OCI-LY3 (cell line): ENCODE results near the gene CITED4.

Experiments
- H2AFZ ChIP-seq: fragments of 200-600, 300-600 bp; shearing (Covaris generic); 2 replicates; pipeline ENCODE4 v1.6.0; 2014; ENCODE audit warnings: antibody characterized with exemption, low read depth, low read length
- H3K27ac ChIP-seq: fragments of 200-600, 300-600 bp; sonication (generic); 2 replicates; pipeline ENCODE4 v1.5.1; 2014; ENCODE audit warnings: mild to moderate bottlenecking, low read length, moderate library complexity, mixed read lengths
- H3K27me3 ChIP-seq: fragments of 200-600, 300-600 bp; sonication (generic); 2 replicates; pipeline ENCODE4 v1.6.1; 2014; ENCODE audit warnings: low read depth, low read length, mixed read lengths
- H3K36me3 ChIP-seq: fragments of 200-600, 300-600 bp; sonication (generic); replicated peaks from 2 replicates; pipeline ENCODE3; 2014; ENCODE audit warnings: low read depth, low read length, mixed read lengths
- H3K4me1 ChIP-seq: fragments of 300-600, 200-600 bp; sonication (generic); 2 replicates; pipeline ENCODE4 v1.6.1; 2014; ENCODE audit warnings: low read length, mixed read lengths
- H3K4me2 ChIP-seq: fragments of 200-600, 300-600 bp; sonication (generic); 2 replicates; pipeline ENCODE4 v1.6.1; 2014; ENCODE audit warnings: low read length, mixed read lengths
- H3K4me3 ChIP-seq: fragments of 300-600, 200-600 bp; sonication (generic); 2 replicates; pipeline ENCODE4 v1.5.1; 2014; ENCODE audit warnings: antibody characterized with exemption, mild to moderate bottlenecking, low read length, moderate library complexity
- H3K79me2 ChIP-seq: fragments of 300-600, 200-600 bp; shearing (Covaris generic); 2 replicates; pipeline ENCODE4 v1.6.1; 2014; ENCODE audit warnings: mild to moderate bottlenecking, low read length, mixed read lengths
- H3K9ac ChIP-seq: fragments of 300-600, 200-600 bp; shearing (Covaris generic); 2 replicates; pipeline ENCODE4 v1.6.0; 2014; ENCODE audit warnings: mild to moderate bottlenecking, low read length, moderate library complexity
- H3K9me3 ChIP-seq: fragments of 200-600, 300-600 bp; shearing (Covaris generic); 2 replicates; pipeline ENCODE4 v1.6.1; 2014; ENCODE audit warnings: low read length, mixed read lengths; ENCODE audit not compliant: insufficient read depth
- H4K20me1 ChIP-seq: fragments of 200-600, 300-600 bp; sonication (generic); 2 replicates; pipeline ENCODE4 v1.6.1; 2016; ENCODE audit warnings: low read length, mixed read lengths; ENCODE audit not compliant: insufficient read depth
- EZH2phosphoT487 ChIP-seq: fragments of 200-600 bp; shearing (Covaris generic); IDR thresholded peaks from 2 replicates; pipeline ENCODE4 v1.6.1; 2018; ENCODE audit warnings: antibody characterized with exemption, mixed run types, low read depth
- TF ChIP-seq, protein P1 (sequence below): fragments of 200-600, 300-600 bp; sonication (generic); IDR thresholded peaks from 2 replicates; pipeline ENCODE4 v1.5.1; 2014; ENCODE audit warnings: antibody characterized with exemption, low read length, low read depth

Gene CITED4

DNA sequence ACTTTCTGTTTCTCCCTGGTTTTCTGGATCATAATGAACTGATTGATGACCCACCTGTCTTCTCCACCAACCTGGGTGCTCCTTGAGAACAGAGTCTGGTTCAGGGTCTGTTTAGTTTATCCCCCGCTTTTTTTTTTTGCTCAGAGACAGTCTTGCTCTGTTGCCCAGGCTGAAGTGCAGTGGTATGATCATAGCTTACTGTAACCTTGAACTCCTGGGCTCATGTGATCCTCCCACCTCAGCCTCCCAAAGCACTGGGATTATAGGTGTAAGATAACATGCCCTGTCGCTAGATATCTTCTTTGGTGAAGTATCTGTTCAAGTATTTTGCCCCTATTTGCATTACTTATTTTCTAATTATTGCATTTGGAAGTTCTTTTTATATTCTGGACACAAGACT lies 30.2 kb upstream of the CITED4 start:
- no peak overlapping the region for H2AFZ ChIP-seq
- H3K36me3 ChIP-seq: no peaks in the 10 kb centered on the region
- no peak overlapping the region for H3K9ac ChIP-seq
- H3K4me3 ChIP-seq: no peak overlapping the region
- 0 out of 2 replicates have a peak, but pooled peaks cover 5% of the 10 kb centered on the region for H3K9me3 ChIP-seq
- H3K79me2 ChIP-seq: no peaks in the 10 kb centered on the region
- no peak for TF ChIP-seq EZH2phosphoT487
- no peaks in the 10 kb centered on the region for H3K27me3 ChIP-seq
- no peaks in the 10 kb centered on the region for H3K4me1 ChIP-seq
- no peak overlapping the region for H3K4me2 ChIP-seq
- no peak overlapping the region for H3K27ac ChIP-seq
- H4K20me1 ChIP-seq: no peaks in the 10 kb centered on the region

DNA sequence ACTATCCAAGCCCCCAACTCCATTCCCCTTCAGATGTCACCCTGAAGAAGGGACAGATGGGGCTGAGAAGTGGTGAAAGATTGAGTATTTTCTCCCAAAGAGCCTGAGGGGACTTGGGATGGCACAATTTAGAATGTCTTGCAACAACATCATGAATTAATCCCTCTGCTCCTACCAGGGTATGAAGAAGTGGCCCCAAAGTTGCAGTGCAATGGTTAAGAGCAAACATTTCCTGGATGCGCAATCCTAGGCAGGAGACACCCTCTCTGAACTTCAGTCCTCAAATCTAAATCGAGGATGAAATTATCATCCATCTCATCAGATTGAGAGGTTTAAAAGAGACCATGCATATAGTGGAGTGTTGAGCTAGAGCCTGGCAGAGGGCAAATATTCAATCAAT lies 28.6 kb upstream of the CITED4 start:
- no peak overlapping the region for H3K9ac ChIP-seq
- TF ChIP-seq, protein P1, sequence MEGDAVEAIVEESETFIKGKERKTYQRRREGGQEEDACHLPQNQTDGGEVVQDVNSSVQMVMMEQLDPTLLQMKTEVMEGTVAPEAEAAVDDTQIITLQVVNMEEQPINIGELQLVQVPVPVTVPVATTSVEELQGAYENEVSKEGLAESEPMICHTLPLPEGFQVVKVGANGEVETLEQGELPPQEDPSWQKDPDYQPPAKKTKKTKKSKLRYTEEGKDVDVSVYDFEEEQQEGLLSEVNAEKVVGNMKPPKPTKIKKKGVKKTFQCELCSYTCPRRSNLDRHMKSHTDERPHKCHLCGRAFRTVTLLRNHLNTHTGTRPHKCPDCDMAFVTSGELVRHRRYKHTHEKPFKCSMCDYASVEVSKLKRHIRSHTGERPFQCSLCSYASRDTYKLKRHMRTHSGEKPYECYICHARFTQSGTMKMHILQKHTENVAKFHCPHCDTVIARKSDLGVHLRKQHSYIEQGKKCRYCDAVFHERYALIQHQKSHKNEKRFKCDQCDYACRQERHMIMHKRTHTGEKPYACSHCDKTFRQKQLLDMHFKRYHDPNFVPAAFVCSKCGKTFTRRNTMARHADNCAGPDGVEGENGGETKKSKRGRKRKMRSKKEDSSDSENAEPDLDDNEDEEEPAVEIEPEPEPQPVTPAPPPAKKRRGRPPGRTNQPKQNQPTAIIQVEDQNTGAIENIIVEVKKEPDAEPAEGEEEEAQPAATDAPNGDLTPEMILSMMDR: no peak
- TF ChIP-seq EZH2phosphoT487: no peak
- no peak overlapping the region for H2AFZ ChIP-seq
- no peaks in the 10 kb centered on the region for H3K27me3 ChIP-seq
- H3K4me3 ChIP-seq: no peak overlapping the region
- H3K36me3 ChIP-seq: no peaks in the 10 kb centered on the region
- H3K4me1 ChIP-seq: no peaks in the 10 kb centered on the region; the same call in 1 of the 2 replicates
- H3K27ac ChIP-seq: no peak overlapping the region
- no peaks in the 10 kb centered on the region for H3K79me2 ChIP-seq
- no peak overlapping the region for H3K4me2 ChIP-seq
- no peaks in the 10 kb centered on the region for H4K20me1 ChIP-seq
- H3K9me3 ChIP-seq: 0 out of 2 replicates have a peak, but pooled peaks cover 5% of the 10 kb centered on the region

DNA sequence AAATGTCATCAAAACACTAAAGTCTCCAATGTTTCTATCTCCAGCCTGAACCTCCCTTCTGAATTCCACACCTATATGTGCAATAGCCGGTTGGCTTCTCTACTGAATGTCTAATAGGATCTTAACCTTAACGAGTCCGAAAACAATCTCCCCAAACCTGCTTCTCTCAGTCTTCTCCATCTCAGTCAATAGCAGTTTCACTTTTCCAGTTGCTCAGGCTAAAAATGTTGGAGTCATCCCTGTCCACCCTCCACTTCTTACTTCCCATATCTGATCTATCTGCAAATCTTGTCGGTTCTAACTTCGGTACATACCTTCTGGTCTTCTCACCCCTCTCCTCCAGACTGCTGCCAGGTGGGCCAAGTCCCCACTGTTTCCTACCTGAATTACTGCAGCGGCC lies 25.5 kb upstream of the CITED4 start:
- TF ChIP-seq, protein P1: no peak
- TF ChIP-seq EZH2phosphoT487: no peak
- H3K27me3 ChIP-seq: no peaks in the 10 kb centered on the region
- no peak overlapping the region for H3K4me2 ChIP-seq
- H2AFZ ChIP-seq: no peak overlapping the region
- H3K27ac ChIP-seq: no peak overlapping the region
- H3K4me3 ChIP-seq: no peak overlapping the region
- no peaks in the 10 kb centered on the region for H3K79me2 ChIP-seq
- H3K9ac ChIP-seq: no peak overlapping the region
- no peaks in the 10 kb centered on the region for H4K20me1 ChIP-seq
- H3K9me3 ChIP-seq: no peaks in the 10 kb centered on the region
- no peaks in the 10 kb centered on the region; the same call in 1 of the 2 replicates for H3K4me1 ChIP-seq
- no peaks in the 10 kb centered on the region for H3K36me3 ChIP-seq

DNA sequence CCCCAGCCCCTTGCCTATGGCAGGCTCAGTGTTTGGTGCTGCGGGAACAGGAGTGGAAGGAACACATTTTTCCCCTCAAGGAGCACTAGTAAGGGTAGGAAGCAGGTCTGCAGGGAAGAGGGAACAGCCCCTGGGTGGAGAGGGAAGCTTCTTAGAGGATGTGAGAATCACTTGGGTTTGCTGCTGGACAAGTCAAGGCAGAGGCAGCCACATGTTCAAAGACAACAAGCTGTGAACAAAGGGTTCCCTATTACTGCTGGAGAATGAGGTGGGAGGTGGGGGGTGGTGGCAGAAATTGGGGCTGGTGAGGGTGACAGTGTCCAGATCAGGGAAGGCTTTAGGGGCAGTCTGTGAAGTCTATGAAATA lies 24.8 kb upstream of the CITED4 start:
- Histone ChIP-seq H3K79me2 (no peaks in the 10 kb centered on the region), H3K4me2 (no peak overlapping the region), H3K4me3 (no peak overlapping the region), H3K36me3 (no peaks in the 10 kb centered on the region), H3K27me3 (no peaks in the 10 kb centered on the region), H3K27ac (no peak overlapping the region), H3K4me1 (no peaks in the 10 kb centered on the region; the same call in 1 of the 2 replicates), H3K9ac (no peak overlapping the region), H2AFZ (no peak overlapping the region), H3K9me3 (no peaks in the 10 kb centered on the region), H4K20me1 (no peaks in the 10 kb centered on the region)
- no peak for TF ChIP-seq EZH2phosphoT487
- TF ChIP-seq, protein P1: no peak
